ENCODE data around the gene TDP1.

Gene TDP1

GRCh38 chr14:89918721-89919120 lies 37.0 kb upstream of the TDP1 start:
- DNase-seq (ENCODE audit: low read depth), result no peak
- H3K4me3 ChIP-seq (ENCODE audit: low read depth, low read length), result no peak overlapping the region
- TF ChIP-seq MYC (IDR thresholded peaks at IDR 0.05; ENCODE audit: low read depth, low read length) (no peak), POLR2A (IDR thresholded peaks at IDR 0.05; ENCODE audit: extremely low read depth, insufficient read length) (no peak)
- TF ChIP-seq, protein P1, sequence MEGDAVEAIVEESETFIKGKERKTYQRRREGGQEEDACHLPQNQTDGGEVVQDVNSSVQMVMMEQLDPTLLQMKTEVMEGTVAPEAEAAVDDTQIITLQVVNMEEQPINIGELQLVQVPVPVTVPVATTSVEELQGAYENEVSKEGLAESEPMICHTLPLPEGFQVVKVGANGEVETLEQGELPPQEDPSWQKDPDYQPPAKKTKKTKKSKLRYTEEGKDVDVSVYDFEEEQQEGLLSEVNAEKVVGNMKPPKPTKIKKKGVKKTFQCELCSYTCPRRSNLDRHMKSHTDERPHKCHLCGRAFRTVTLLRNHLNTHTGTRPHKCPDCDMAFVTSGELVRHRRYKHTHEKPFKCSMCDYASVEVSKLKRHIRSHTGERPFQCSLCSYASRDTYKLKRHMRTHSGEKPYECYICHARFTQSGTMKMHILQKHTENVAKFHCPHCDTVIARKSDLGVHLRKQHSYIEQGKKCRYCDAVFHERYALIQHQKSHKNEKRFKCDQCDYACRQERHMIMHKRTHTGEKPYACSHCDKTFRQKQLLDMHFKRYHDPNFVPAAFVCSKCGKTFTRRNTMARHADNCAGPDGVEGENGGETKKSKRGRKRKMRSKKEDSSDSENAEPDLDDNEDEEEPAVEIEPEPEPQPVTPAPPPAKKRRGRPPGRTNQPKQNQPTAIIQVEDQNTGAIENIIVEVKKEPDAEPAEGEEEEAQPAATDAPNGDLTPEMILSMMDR (IDR thresholded peaks at IDR 0.05; ENCODE audit: low read depth, low read length), result no peak
- TF ChIP-seq, protein P2, sequence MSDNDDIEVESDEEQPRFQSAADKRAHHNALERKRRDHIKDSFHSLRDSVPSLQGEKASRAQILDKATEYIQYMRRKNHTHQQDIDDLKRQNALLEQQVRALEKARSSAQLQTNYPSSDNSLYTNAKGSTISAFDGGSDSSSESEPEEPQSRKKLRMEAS (IDR thresholded peaks at IDR 0.05; ENCODE audit: low read depth, low read length), result no peak

DNA sequence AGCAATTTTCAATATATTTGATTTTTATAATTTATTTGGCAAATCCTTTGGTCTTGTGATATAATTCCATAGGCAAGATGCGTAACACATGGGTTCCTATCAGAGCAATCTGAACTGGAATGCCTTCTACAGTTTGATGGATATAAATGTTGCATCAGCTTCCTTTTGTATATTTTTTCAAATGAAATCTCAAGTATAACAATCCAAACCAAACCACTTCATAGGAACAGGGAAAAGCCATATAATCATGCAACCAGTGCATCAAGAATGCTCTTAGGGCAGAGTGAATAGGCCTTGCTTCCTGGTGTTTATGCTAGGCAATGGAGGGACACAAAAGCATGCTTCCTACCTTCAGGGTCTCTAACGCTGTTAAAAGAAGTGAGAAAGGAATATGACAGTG lies 35.7 kb upstream of the TDP1 start:
- H3K4me3 ChIP-seq (ENCODE audit: low read depth, low read length), result no peak overlapping the region
- DNase-seq (ENCODE audit: low read depth), result no peak
- TF ChIP-seq MYC (IDR thresholded peaks at IDR 0.05; ENCODE audit: low read depth, low read length), result no peak
- no peak for TF ChIP-seq POLR2A (IDR thresholded peaks at IDR 0.05; ENCODE audit: extremely low read depth, insufficient read length)
- TF ChIP-seq, protein P1 (IDR thresholded peaks at IDR 0.05; ENCODE audit: low read depth, low read length), result no peak
- TF ChIP-seq, protein P2 (IDR thresholded peaks at IDR 0.05; ENCODE audit: low read depth, low read length), result no peak

DNA sequence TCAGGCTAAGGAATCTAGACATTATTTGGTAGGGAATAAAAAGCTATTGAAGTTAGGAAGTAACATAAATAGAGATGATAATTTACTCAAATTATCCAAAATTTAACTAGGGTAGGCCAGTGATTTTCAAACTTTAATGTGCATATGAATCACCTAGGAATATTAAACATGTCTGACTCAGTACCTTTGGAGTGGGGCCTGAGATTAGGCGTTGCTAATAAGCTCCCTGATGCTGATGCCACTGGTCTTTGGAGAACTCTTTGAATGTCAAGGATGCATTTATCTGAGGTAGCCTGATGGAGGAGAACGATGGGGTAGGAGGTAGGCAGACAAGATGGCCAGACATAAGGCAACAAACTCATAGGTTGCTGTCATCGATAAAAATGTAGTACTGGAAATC lies 34.4 kb upstream of the TDP1 start:
- TF ChIP-seq POLR2A (IDR thresholded peaks at IDR 0.05; ENCODE audit: extremely low read depth, insufficient read length), result no peak
- TF ChIP-seq, protein P1 (IDR thresholded peaks at IDR 0.05; ENCODE audit: low read depth, low read length), result no peak
- TF ChIP-seq MYC (IDR thresholded peaks at IDR 0.05; ENCODE audit: low read depth, low read length), result no peak
- TF ChIP-seq, protein P2 (IDR thresholded peaks at IDR 0.05; ENCODE audit: low read depth, low read length), result no peak
- DNase-seq (ENCODE audit: low read depth), result no peak
- no peak overlapping the region for H3K4me3 ChIP-seq (ENCODE audit: low read depth, low read length)

- TF ChIP-seq POLR2A (IDR thresholded peaks at IDR 0.05; ENCODE audit: extremely low read depth, insufficient read length) (no peak), MYC (IDR thresholded peaks at IDR 0.05; ENCODE audit: low read depth, low read length) (no peak)
- TF ChIP-seq, protein P2 (IDR thresholded peaks at IDR 0.05; ENCODE audit: low read depth, low read length), result no peak
- TF ChIP-seq, protein P1 (IDR thresholded peaks at IDR 0.05; ENCODE audit: low read depth, low read length), result no peak
- DNase-seq (ENCODE audit: low read depth), result no peak
- H3K4me3 ChIP-seq (ENCODE audit: low read depth, low read length), result no peak overlapping the region
Observed at GRCh38 chr14:89922031-89922907, 33.5 kb upstream of the TDP1 start.

DNA sequence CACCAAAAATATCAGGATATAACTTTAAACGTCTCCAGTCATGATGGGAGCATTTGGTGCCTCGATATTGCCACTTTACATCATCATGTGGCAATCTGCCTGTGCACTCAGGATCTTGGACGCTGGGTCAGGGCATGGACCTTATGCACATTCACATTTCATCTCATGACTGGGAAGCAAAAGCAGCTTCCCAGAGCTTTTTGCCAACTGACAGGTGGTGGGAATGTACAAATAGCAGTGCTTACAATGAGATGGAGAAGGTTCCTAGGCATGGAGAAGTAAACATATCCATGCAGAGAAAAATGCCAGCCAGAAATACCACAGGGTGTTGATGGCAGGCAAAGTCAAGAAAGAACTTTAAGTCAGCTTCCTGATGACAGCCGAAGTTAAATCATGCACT lies 31.5 kb upstream of the TDP1 start:
- DNase-seq (ENCODE audit: low read depth), result no peak
- TF ChIP-seq, protein P2 (IDR thresholded peaks at IDR 0.05; ENCODE audit: low read depth, low read length), result no peak
- TF ChIP-seq POLR2A (IDR thresholded peaks at IDR 0.05; ENCODE audit: extremely low read depth, insufficient read length) (no peak), MYC (IDR thresholded peaks at IDR 0.05; ENCODE audit: low read depth, low read length) (no peak)
- TF ChIP-seq, protein P1 (IDR thresholded peaks at IDR 0.05; ENCODE audit: low read depth, low read length), result no peak
- no peak overlapping the region for H3K4me3 ChIP-seq (ENCODE audit: low read depth, low read length)

All from NB4 (cell line).